NCI-H2081 treated with DMSO at 0.1 percent for 48 hours (cell line): ENCODE measurements around the gene PSMD11.
"Not testable (repeated sequence)": the region's sequence is repeated elsewhere in the genome, so short reads cannot be mapped to it uniquely, and the experiment has no call there.

ENCODE experiments used
- DNase-seq: peaks from one replicate; lab custom pipeline; 2025; lab: John Stamatoyannopoulos, UW

The PSMD11 gene

GRCh38 chr17:32515677-32516383, 71.5 kb downstream of the PSMD11 start:
- no peak for DNase-seq

- no peak for DNase-seq
Measured at GRCh38 chr17:32516450-32516849, 72.1 kb downstream of the PSMD11 start.

GRCh38 chr17:32516940-32517701, 72.8 kb downstream of the PSMD11 start:
- no peak for DNase-seq

GRCh38 chr17:32517982-32518381, 73.7 kb downstream of the PSMD11 start:
- no peak for DNase-seq

GRCh38 chr17:32518646-32519227, 74.4 kb downstream of the PSMD11 start:
- no peak for DNase-seq

- DNase-seq, result no peak
Measured at GRCh38 chr17:32519228-32520103, 75.2 kb downstream of the PSMD11 start.

GRCh38 chr17:32520104-32520701, 75.9 kb downstream of the PSMD11 start:
- no peak for DNase-seq

GRCh38 chr17:32520737-32521404, 76.6 kb downstream of the PSMD11 start:
- no peak for DNase-seq

GRCh38 chr17:32523017-32523680, 78.8 kb downstream of the PSMD11 start:
- no peak for DNase-seq

- DNase-seq, result no peak
Measured at GRCh38 chr17:32523827-32524552, 79.7 kb downstream of the PSMD11 start.

GRCh38 chr17:32524553-32524880, 80.2 kb downstream of the PSMD11 start:
- not testable (repeated sequence) for DNase-seq

- DNase-seq, result no peak
Measured at GRCh38 chr17:32525122-32525521, 80.8 kb downstream of the PSMD11 start.

- DNase-seq, result no peak
Measured at GRCh38 chr17:32527146-32527545, 82.8 kb downstream of the PSMD11 start.

- no peak for DNase-seq
Measured at GRCh38 chr17:32528825-32529224, 84.5 kb downstream of the PSMD11 start.

- DNase-seq, result peak; percentile 17
Measured at GRCh38 chr17:32529604-32530003, 85.3 kb downstream of the PSMD11 start.
